Measurements from ENCODE around the gene ZNF33B.
"Not testable (repeated sequence)": the region's sequence is repeated elsewhere in the genome, so short reads cannot be mapped to it uniquely, and the experiment has no call there.

Gene ZNF33B

DNA sequence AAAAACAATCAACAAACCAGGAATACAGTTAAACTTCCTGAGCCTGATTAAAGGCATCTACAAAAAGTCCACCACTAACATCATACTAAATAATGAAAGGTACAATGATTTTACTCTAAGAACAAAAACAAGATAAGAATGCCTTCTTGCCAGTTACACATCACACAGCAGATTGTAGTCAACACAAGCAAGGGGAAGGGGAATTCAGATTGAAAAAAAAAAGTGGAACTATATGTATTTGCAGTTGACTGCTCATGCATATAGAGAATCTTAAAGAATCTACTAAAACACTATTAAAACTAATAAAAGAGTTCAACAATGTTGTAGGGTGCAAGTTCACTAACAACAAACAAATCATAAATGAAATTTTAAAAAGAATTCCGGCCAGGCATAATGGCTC is 28.5 kb downstream of the ZNF33B start:
- DNase-seq: no peak

DNA sequence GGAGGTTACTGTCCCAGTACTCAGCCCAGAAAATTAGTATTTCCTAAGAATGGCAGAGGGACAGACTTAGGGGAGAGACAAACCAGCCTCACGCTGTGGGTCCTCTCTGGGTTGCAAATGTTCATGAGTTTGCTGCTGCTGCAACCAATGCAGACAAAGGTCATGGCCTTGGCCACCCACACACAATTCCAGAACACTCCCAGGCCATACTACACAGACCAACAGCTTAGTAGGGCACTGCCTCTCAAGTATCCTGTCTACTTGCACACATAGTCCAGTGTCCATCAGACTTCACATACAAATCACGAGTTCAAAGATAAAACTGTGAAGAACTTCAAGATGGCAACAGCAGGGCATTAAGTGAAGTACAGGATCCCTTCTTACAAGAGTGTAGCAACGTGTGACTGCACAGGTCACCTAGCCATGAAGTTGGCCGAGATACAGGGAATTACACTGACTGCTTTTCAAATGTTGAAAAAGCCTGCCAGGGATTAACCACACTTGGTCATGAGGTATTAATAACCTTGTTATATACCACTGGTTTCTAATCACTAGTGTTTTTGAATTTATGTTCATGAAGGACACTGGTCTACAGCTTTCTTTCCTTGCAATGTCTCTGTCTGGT is 40.0 kb downstream of the ZNF33B start:
- DNase-seq: no peak

DNA sequence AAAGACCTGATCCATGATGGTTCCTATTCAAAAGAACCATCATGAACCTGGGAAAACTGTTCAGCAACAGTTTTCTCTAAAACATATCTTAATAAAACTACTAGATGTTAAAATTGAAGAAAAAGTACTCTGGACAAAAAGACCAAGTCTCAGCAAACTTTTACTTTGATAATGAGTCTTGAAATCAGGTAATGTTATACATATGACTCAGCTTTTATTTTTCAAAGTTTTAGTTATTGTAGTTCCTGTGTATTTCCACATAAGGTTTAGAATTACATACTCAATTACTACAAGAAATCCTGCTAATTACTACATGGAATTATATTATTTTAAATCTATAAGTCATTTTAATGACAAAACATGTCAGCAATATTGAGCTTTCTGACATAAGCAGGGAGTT is 42.2 kb downstream of the ZNF33B start:
- no peak for DNase-seq

DNA sequence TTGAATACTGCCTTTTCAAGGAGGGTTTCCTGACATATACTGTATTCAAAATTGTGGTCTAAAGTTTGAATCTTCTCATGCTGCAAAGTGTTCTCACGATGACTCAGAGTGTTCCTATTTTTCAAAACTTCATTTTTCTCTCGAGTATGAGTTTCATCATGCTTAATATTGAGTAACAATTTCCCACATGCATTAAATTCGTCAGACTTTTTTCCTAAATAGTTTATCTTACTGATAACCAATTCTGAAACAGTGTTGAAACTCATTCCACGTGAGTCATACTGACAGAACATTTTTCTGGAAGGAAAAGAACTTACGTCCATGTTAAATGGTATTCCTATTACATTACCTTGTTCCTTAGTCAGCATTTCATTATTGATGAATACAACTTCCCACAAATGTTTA is 44.1 kb downstream of the ZNF33B start:
- no peak for DNase-seq

DNA sequence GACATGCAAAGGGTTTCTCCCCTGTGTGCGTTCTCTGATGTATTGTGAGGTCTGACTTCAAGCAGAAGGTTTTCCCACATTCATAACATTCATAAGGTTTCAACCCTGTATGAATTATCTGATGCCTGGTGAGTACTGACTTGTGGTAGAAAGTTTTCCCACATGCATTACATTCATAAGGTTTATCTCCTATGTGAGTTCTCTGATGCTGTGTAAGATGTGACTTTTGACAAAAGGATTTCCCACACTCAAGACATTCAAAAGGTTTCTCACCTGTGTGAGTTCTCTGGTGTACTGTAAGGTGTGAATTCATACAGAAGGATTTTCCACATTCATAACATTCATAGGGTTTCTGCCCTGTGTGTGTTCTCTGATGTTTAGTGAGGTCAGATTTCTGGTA is 45.1 kb downstream of the ZNF33B start:
- DNase-seq: no peak

DNA sequence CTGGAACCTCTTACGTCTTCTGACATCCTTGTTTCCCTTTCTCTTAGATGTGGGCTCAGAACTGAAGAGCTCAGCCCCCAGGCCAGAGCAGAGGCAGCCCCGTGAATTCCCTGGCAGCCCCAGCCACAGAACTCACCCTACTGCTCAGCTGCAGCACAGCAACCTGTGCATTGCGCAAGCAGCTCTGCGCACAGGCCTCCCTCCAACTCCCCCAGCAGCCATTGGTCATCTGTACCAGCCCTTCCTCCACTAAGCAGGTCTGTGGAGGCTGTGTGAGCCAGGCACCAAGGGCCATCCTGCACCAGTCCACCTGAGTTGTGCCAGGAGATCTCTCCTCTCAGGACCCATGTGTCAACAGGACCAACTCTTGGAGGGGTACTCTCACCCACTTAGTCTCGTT is 54.5 kb downstream of the ZNF33B start:
- no peak for DNase-seq

- no peak for DNase-seq
Observed at GRCh38 chr10:42578019-42578418, 60.4 kb downstream of the ZNF33B start.

DNA sequence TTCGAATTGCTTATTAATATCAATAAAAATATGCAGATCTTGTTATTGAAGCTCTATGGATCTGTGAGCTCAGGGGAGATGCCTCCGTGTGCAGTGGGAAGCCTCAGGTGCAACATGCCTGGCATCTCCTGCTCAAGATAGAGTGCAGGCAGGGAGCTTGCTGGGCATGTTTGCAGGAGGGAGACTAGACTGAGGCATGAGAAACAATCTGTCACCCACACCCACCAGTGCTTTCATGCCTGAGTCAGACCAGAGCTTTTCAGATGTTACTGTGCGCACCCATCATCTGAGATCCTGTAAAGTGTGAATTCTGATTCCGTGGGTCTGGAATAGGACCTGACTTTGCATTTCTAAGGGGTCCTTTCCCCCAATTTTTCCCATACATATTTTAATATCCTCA is 62.0 kb downstream of the ZNF33B start:
- DNase-seq: no peak

DNA sequence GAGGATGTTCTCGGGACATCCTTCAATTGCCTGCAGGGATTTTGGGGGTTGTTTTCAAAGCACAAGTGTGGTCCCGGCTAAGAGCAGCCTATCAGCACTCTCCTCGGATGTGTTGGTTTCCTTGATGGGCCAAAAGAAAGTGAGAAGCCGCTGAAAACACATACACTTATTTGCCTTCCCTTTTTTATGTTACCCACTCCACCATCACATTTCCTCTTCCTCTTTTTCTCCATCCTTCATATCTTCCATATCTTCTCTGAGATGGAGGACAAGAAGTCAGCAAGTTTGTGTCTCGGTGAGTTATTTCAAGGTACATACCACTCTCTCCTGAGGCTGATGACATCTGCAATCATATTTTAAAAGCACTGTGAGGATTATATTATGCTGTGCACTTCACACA is 64.0 kb downstream of the ZNF33B start:
- DNase-seq: no peak

DNA sequence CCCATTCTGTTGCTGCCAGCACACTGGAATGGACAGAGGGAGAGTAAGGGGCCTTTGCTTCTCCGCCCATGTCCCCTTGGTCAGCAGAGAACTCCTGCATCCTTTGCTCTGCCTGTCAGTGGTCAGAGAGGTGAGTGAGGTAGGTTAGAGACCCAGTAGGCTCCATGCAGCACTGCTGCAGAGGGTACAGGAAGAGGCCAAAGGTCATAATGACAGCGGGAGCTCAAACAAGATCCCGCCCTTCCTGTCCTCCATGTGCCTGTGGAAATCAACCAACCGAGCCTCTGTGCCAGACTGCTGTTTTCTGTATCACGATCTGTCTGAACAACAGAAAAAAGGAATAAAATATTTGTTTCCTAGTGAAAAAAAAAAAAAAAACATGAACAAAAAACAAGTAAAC is 81.4 kb downstream of the ZNF33B start:
- DNase-seq: no peak

- not testable (repeated sequence) for DNase-seq
Observed at GRCh38 chr10:42553576-42553975, 84.8 kb downstream of the ZNF33B start.

- no peak for DNase-seq
Observed at GRCh38 chr10:42553064-42553407, 85.3 kb downstream of the ZNF33B start.

DNA sequence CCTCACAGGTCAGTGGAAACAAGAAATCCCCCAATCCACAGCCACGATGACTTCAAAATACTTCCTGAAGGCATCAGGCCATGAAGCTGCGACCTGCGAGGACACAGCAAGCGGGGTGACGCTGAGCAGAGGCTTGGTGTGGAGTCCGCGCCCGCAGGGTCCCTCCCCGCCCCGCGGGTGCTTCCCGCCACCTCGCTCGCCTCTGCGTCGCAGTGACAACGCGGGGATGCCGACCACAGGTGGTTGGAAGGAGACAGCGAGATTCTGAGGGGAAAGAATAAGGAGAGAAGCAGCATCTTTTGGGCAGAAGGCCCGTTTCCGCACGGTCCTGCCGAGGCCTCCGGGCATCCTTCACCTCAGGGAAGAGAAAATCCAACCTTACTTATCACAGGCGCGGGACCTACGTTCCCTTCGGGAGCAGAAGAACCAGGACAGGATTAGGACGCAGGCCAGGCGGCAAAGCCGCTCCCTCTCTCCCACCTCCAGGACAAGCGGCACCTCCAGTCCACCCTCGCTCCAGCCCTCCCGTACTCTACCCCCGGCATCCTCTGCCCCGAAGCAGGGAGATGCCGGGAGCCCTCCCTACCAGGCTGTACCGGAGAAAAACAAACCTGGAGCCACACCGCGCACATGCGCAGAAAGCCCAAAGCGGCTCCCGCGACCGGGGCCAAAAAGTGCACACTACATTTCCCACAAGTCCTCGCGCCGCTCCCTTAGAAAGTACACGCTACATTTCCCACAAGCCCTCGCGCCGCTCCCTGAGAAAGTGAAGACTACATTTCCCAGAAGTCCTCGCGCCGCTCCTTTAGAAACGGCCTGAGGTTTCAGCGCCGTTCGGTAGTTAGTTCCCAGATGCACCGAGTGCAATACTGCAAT is 85.9 kb downstream of the ZNF33B start:
- peak; percentile 95 for DNase-seq

GRCh38 chr10:42551582-42552187 is 86.7 kb downstream of the ZNF33B start:
- peak in 1 of 2 donors; percentile 3 for DNase-seq

DNA sequence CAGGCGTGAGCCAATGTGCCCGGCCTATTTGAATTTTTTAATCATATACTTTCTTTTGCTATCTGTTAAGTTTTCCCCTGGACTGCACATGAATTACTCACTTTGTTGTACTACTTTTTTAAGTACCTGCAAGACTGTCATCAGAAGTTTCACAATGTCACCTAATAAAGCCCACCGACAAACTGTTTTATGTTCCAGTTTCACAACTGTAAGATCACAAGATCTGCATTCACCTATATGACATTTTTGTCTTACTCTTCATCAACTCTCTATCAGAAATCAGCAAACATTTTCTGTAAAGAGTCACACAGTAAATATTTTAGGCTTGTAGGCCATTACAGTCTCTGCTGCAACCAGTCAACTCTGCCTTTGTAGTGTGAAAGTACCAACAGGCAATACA is 88.5 kb downstream of the ZNF33B start:
- no peak for DNase-seq

GRCh38 chr10:42548254-42548653 is 90.1 kb downstream of the ZNF33B start:
- no peak for DNase-seq

DNA sequence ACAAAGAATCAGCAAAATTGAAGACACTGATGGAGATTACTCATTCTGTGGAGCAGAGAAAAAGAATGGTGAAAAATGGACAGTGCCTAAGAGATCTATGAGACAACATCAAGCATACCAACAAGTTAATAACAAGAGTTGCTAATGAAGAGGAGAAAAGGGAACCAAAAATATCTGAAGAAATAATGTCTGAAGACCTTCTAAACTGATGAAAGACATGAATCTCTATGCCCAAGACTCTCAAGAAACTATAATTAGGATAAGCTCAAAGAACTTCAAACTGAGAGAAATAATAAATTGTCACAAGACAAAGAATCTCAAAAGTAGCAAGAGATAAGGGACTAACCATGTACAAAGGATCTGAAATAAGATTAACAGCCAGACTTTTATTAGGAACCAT is 93.4 kb downstream of the ZNF33B start:
- no peak for DNase-seq

DNA sequence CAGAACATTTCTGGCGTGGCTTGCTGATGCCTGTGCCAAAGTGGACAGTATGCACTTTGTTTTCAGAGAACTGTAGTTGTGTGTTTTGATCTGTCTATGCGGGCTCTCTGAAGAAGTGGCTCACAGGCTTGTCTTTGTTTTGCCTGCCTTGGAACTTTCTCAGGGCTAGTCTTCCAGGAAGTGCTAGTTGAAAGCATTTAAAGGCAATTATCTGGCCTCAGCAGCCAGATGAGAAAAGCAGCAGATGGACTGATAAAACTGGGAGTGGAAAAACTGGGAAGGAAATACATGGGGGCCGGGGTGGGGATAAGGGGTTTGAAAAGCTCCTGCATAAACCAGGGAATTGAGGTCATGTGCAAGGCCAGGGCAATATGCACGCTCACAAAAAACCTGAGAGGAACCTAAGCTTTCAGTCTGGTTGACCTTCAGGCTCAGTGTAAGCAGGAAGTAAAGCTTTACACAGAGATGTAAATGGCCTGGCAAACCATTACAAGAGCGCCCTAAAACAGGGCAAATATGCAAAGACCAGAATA is 94.5 kb downstream of the ZNF33B start:
- DNase-seq: no peak
